Measurements from ENCODE around the gene ZCCHC7. TPM values are rescaled to one million over a fixed set of nuclear protein-coding genes. Genes with fewer than 3 reads are reported as not detected.
A peak's percentile ranks its signal among the peaks of the same experiment; 100 is the strongest.

ZCCHC7 gene
- total and polyA plus RNA-seq, 4 donors = 7.7 to 28.0 (median 12.6) TPM

- ATAC-seq (ENCODE audit: insufficient read depth, low FRiP score) (no peak), DNase-seq (no peak)
- H3K4me3 ChIP-seq = no peak overlapping the region
- H3K27me3 ChIP-seq (ENCODE audit: control insufficient read depth in 3 of 3, insufficient read depth in 3 of 3, low read length in 2 of 3) = no peaks in the 10 kb centered on the region
- no peak overlapping the region for H3K27ac ChIP-seq (ENCODE audit: low read depth in 1 of 2, low read length in 1 of 2)
- no peak overlapping the region for H3K9ac ChIP-seq (ENCODE audit: insufficient read depth in 1 of 2, low read length in 2 of 2)
- H3K9me3 ChIP-seq (ENCODE audit: control insufficient read depth in 4 of 4, insufficient read depth in 3 of 4, low read length in 3 of 4) = peaks cover 0 to 2% (median 0%) of the 10 kb centered on the region in 4 donors
- WGBS, 2 donors = 93% methylated on average over 2 of the region's 2 CpGs
- H3K4me1 ChIP-seq (ENCODE audit: control insufficient read depth in 5 of 5, insufficient read depth in 5 of 5, low read length in 5 of 5) = peaks cover 0 to 8% (median 0%) of the 10 kb centered on the region in 5 donors
- TF ChIP-seq CTCF (IDR thresholded peaks at IDR 0.05; ENCODE audit: control extremely low read depth, extremely low read depth) = no peak
- H3K36me3 ChIP-seq (ENCODE audit: control insufficient read depth in 4 of 4, insufficient read depth in 4 of 4, low read length in 4 of 4) = peaks cover 0 to 1% (median 0%) of the 10 kb centered on the region in 4 donors
These were observed 19.6 kb upstream of the ZCCHC7 start for GRCh38 chr9:37100741-37101140.

GRCh38 chr9:37102486-37102885 is 17.9 kb upstream of the ZCCHC7 start:
- Histone ChIP-seq H3K9ac (ENCODE audit: insufficient read depth in 1 of 2, low read length in 2 of 2) (no peak overlapping the region), H3K9me3 (ENCODE audit: control insufficient read depth in 4 of 4, insufficient read depth in 3 of 4, low read length in 3 of 4) (peaks cover 0 to 2% (median 0%) of the 10 kb centered on the region in 4 donors), H3K27ac (ENCODE audit: low read depth in 1 of 2, low read length in 1 of 2) (no peak overlapping the region), H3K27me3 (ENCODE audit: control insufficient read depth in 3 of 3, insufficient read depth in 3 of 3, low read length in 2 of 3) (no peaks in the 10 kb centered on the region), H3K36me3 (ENCODE audit: control insufficient read depth in 4 of 4, insufficient read depth in 4 of 4, low read length in 4 of 4) (peaks cover 0 to 1% (median 0%) of the 10 kb centered on the region in 4 donors), H3K4me1 (ENCODE audit: control insufficient read depth in 5 of 5, insufficient read depth in 5 of 5, low read length in 5 of 5) (peaks cover 0 to 8% (median 0%) of the 10 kb centered on the region in 5 donors), H3K4me3 (no peak overlapping the region)
- ATAC-seq (ENCODE audit: insufficient read depth, low FRiP score) = no peak
- WGBS, 2 donors = 60 to 71% methylated on average over 3 of the region's 3 CpGs
- DNase-seq = peak; percentile 15 to 71 (median 67)
- no peak for TF ChIP-seq CTCF (IDR thresholded peaks at IDR 0.05; ENCODE audit: control extremely low read depth, extremely low read depth)

DNA sequence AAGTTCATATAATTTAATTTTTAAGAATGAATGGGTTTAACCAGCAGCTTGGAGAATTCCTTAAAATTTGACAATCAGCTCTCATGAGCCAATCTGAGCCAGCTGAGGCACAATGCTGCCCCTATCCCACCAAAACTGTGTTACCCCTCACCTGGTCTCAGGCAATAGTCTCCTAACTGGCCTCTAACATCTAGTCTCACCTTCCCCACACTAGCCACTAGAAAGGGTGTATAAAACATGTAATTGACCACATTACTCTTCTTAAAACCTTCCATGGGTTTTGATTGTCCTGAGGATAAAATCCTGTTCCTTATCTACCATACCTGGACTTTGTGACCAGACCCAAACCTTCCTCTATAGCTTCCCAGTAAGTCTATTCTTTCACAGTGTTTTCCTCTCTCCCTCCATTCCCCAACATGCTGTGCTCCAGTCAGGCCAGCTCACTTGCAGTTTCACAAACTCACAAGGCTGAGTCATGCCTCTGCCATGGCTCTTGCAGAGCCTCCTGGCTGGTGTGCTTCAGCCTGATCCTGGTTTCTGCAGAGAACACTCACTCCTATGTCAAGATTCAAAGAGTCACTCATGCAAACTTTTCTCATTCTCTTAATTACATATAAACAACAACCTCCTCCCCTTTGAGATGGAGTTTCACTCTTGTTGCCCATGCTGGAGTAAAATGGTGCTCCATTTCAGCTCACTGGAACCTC is 16.0 kb upstream of the ZCCHC7 start:
- H3K9me3 ChIP-seq (ENCODE audit: control insufficient read depth in 4 of 4, insufficient read depth in 3 of 4, low read length in 3 of 4) = peaks cover 0 to 5% (median 0%) of the 10 kb centered on the region in 4 donors
- H3K9ac ChIP-seq (ENCODE audit: insufficient read depth in 1 of 2, low read length in 2 of 2) = no peak overlapping the region
- no peaks in the 10 kb centered on the region for H3K27me3 ChIP-seq (ENCODE audit: control insufficient read depth in 3 of 3, insufficient read depth in 3 of 3, low read length in 2 of 3)
- DNase-seq = no peak
- no peak for TF ChIP-seq CTCF (IDR thresholded peaks at IDR 0.05; ENCODE audit: control extremely low read depth, extremely low read depth)
- no peak overlapping the region for H3K4me3 ChIP-seq
- H3K4me1 ChIP-seq (ENCODE audit: control insufficient read depth in 5 of 5, insufficient read depth in 5 of 5, low read length in 5 of 5) = peaks cover 0 to 8% (median 0%) of the 10 kb centered on the region in 5 donors
- peaks cover 0 to 1% (median 0%) of the 10 kb centered on the region in 4 donors for H3K36me3 ChIP-seq (ENCODE audit: control insufficient read depth in 4 of 4, insufficient read depth in 4 of 4, low read length in 4 of 4)
- H3K27ac ChIP-seq (ENCODE audit: low read depth in 1 of 2, low read length in 1 of 2) = no peak overlapping the region
- no peak for ATAC-seq (ENCODE audit: insufficient read depth, low FRiP score)

Measured in lung (tissue), 12 donors.